Brain pericyte (primary cell): ENCODE results near the gene CD300LG.
"Not testable (repeated sequence)": the region's sequence is repeated elsewhere in the genome, so short reads cannot be mapped to it uniquely, and the experiment has no call there.

Experiments
- DNase-seq: peaks from one replicate; pipeline ENCODE4 v3.0.0-alpha.2; 2012; ENCODE audit warnings: low read depth, low spot score

CD300LG gene

DNA sequence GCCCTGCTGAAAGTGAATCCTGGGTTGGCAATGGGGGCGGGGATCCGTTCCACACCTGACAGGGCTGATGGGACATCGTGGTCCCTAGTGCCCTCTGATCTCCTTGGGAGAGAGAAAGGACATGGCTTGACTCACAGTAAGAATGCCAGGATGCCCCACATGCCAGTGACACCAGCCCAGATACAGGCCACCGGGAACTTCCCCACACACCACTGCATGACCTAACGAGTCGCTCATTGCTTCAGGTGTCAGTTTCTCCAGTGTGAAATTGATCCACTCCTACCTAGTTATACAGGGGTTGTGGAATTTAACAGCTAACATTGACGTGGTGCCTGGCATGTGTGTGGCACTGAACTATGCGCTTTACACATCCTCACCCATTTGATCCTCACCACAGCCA lies 7.5 kb downstream of the CD300LG start:
- DNase-seq: no peak

DNA sequence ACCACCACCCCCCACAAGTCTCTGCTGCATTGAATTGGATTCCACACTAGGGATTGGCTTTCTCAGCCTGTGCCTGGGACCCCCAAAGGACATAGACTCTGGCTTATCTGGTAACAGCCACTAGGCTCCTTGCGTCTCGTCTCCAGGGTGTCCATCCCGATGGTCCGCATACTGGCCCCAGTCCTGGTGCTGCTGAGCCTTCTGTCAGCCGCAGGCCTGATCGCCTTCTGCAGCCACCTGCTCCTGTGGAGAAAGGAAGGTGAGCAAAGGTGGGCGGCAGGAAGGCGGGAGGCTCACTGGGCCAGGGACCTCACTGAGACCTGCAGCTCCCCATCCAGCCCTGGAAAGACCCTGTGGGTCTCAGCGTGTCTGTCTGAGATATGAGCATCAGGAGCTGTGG lies 8.1 kb downstream of the CD300LG start:
- no peak for DNase-seq

DNA sequence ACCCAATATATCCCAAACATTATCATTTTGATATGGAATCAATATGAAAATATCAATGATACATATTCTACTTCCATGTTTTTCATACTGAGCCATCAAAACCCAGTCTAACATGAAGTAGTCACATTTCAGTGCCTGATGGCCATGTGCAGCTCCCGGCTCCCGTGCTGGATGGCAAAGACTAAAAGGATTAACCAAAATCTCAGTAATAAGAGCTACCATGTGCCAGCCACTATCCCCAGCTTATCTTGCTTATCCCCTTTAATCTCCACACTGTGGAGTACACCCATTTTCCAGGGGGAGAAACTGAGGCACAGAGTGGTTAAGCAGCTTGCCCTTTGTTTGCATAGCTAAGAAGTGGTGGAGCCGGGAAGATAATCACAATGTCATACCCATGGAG lies 9.2 kb downstream of the CD300LG start:
- no peak for DNase-seq

DNA sequence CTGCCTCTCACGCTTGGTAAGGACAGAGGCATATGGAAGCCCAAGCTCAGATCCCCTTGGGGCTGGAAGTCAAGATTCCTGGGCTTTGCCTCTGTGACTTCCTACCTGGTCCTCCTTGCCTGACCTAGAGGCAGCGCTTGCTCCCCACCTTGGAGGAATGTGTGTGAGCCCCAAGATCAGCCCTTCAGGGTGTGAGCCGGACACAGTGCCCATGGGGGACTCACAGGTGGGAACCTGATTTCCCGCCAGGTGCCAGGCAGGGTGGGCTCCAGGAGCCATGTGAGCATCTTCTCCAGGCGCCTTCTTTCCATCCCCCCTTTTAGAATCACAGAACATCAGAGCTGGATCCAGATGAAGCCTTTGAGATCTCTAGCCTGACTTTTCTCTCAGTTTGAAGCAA lies 10.2 kb downstream of the CD300LG start:
- DNase-seq: no peak

DNA sequence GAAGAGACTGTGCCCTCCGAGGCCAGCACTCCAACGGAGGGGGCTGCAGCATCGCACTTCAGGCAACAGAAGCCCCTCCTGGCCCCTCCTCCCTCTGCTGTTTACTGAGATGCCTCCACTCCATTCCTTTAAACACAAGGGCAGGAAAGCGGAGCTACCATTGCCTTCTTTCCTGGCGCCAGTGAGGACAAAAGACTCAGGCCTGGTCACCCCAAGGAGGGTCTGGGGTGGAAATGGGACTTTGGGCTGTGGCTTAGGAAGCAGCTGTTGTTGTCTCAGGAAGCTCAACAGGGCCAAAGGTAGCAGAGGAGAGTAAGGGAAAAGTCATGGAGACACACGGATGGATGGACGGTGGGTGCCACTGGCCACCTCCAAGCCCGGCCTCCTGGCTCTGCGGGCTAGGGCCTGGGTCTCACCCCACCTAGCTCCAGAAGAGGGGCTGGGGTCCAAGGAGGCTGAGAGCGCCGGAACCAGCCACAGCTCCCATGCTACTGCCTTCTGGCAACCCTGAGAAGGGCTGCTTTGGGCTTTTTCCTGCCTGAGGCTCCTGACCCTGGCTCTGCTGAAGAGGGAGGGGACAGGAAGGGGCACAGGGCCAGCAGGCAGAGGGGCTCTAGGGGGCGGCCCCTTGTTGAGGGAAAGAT lies 11.1 kb downstream of the CD300LG start:
- DNase-seq: no peak

DNA sequence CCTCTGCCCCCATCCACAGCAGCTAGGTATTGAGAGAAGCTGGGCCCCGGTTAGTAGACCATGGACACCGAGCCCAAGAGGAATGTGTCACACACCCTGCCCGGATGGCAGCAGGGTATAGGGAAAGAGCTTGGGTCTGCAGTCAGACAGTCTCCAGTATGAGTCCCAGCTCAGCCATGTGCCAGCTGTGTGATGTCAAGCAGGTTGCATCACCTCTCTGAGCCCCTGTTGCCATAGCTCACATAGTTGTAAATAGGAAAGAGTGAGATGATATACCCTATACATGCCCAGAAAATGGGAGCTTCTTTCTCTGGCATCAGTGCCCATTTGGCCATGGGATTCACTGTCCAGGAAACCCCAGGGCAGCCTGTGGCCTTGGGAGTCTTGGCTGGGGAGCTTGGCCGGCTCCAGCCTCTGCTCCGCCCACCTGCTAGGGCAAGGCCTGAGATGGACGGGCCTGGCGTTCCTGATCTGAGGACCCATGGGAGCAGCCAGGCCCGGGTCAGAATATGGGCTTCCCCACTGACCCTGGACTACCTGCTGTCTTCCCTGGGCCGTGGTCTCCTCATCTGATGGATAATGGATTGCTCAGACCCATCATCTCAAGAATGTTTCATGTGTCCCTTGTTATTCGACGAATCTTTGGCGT lies 13.2 kb downstream of the CD300LG start:
- no peak for DNase-seq

DNA sequence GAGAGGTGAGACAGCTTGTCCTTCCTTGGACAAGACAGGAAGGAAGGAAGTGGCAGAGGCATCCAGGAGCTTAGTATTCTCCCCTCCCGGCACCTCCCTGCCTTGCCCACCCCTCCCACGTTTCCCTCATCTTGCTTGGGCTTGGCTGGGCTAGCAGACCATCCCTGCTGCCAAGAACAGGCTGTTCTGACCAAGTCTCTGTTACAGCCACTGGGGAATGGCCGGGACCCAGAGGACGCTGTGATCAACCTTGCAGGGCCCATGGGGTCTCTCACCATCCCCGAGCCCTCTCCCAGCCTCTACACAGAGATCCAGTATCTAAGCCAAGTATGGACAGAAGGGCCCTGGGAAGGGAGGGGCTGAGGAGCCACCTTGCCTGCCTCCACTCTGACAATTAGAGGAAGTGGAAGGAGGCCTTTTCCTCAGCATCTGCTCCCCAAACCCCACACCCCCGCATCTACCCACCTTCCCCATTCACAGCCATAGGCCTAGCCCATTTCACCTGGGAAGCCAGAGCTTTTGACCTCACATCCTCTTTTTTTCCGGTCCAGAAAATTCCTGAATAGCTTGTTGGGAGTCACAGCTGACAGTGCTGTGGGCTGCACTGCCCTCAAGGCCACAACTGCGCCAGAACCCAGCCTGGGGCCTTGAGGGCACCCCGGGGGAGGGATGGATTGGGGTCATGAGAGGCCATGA lies 14.1 kb downstream of the CD300LG start:
- no peak for DNase-seq

DNA sequence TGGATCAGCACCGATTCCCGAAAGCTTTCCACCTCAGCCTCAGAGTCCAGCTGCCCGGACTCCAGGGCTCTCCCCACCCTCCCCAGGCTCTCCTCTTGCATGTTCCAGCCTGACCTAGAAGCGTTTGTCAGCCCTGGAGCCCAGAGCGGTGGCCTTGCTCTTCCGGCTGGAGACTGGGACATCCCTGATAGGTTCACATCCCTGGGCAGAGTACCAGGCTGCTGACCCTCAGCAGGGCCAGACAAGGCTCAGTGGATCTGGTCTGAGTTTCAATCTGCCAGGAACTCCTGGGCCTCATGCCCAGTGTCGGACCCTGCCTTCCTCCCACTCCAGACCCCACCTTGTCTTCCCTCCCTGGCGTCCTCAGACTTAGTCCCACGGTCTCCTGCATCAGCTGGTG lies 15.0 kb downstream of the CD300LG start:
- no peak for DNase-seq

DNA sequence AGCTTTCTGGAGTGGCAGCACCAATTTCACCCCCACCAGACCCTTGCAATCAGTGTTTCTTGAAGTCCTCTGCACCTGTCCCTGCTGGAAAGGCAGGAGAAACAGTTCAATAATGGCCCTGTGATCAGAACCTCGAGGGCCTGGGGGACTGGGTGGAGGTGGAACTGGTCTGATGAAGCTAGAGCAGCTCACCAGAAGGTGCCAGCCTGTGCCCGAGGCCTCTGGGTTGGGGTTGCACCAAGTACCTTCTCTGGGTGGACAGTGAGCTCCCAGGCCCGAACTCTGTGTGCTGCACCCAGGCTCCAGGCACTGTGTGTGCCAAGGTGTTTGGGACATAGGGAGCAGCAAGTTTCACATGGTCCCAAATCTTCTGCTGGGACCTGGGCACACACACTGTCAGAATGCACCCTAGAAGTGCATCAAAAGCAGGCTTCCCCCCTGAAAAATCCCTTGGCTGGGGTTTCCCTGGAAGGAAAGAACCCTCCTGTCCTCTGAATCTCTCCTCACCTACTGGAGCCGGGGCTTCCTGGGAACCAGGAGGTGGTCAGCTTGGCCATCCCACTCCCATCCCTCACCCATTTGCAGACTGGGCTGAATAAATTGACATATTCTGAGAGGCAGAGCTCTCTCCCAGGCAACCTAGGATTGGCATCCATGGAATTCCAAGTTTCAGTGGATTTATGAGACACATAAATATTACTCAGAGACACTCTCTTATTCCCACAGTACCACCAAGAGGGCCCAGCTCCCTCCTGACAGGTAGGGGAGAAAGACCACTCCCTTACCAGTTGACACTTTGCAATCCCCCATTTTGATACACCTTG lies 17.4 kb downstream of the CD300LG start:
- DNase-seq: no peak

DNA sequence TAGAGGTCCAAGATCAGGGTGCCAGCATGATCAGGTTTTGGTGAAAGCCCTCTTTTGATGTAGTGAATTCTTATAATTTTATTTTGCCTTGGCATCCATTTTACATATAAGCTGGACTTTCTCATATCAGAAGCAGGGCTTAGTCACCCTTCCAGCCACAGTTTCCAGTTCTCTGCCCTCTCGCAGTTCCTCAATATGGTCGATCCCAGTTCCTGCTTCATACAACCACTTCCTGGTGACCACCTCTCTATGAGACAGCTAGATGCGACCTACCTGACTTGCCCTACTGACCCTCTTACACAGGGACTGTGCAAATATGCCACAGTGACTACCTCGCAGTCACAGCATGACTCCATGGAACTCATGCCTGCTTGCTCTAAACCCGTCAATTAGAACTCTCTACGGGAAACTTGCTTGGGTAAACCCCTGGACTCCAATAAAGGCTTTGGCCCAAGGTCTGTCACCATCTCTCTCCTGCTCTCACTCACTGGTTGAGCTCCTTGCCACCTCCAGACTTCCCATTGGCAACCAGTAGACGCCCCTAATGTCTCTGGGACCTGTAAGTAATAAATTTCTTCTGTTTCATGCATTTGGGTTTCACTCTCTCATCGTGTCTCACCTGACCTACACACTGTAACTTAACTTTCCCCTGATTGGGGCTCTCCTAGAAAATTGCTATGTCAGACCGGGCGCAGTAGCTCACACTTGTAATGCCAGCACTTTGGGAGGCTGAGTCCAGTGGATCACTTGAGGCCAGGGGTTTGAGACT lies 21.4 kb downstream of the CD300LG start:
- no peak for DNase-seq

DNA sequence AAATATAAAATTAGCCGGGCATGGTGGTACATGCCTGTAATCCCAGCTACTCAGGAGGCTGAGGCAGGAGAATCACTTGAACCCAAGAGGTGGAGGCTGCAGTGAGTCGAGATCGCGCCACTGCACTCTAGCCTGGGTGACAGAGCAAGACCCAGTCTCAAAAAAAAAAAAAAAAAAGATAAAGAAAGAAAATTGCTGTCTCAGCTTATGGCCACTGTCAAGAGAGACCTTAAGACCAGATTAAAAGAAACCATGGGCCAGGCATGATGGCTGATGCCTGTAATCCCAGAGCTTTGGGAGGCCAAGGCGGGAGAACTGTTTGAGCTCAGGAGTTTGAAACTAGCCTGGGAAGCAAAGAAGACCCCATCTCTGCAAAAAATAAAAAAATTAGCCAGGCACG lies 22.1 kb downstream of the CD300LG start:
- DNase-seq: not testable (repeated sequence)

DNA sequence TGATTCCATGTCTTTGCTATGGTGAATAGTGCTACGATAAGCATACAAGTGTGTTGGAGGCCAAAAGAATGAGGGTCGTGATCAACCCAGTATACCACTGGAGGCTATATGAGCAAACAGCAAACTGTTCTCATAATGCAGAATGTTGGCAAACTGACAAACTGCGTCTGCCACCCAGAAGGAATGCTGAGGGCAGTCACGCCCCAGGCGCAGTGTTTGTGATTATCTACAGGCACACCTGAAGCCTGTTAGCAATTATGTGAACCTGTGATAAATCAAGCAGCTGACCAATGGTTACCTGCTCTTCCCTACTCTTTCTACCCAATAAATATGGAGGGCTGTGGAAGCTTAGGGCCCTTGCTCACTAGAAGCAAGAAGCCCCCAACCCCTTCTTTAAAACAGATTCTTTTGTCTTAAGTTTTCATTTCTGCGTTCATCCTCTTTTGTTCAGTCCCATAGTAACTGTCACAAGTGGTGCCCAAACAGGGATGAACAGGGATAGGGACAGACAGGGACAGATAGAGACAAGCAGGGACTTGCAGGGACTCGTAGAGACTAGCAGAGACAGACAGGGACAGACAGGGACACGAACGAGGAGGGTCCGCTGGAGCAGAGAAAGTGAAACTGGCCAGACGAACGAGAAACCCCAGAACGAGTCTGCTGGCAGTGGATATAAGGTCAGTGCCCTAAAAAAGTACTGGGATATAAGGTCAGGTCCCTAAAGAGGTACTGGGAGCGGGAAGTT lies 25.1 kb downstream of the CD300LG start:
- DNase-seq: no peak

DNA sequence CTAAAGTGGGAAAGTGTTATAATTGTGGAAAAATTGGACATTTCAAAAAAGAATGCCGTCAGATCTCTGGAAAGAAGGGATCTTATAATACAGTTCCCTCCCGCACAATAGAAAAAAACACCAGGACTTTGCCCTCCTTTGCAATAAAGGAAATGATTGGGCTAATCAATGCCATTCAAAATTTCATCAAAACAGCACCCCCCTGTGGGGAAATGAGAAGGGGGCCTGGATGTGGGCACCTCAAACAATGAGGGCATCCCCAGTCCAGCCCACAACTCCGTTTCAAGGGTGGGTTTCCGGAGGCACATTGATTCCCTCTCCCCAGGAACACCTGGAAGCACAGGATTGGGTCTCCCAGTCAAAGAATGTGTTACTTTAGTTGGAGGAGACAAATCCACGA lies 26.1 kb downstream of the CD300LG start:
- no peak for DNase-seq

DNA sequence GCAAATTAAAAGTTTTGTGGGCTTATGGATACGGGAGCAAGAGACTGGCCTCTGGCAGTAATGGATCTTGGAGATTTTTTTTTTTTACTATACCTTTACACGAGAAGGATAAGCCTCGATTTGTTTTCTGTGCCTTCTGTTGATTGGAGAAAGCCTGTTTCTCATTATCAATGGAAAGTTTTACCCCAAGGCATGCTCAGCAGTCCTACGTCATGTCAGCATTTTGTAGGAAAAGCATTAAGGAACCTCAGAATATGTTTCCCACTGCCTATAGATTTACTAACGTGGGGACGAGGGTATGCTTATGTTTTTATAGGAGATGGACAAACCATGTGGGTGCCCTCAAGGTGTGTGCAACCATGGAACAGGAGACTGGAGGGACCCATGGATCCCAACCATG lies 26.8 kb downstream of the CD300LG start:
- no peak for DNase-seq

DNA sequence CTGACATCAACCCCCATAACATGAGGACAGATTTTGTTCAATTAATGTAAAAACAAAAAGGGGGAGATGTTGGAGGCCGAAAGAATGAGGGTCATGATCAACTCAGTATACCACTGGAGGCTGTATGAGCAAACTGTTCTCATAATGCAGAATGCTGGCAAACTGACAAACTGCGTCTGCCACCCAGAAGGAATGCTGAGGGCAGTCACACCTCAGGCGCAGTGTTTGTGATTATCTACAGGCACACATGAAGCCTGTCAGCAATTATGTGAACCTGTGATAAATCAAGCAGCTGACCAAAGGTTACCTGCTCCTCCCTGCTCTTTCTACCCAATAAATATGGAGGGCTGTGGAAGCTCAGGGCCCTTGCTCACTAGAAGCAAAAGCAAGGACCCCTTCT lies 27.3 kb downstream of the CD300LG start:
- DNase-seq: no peak

DNA sequence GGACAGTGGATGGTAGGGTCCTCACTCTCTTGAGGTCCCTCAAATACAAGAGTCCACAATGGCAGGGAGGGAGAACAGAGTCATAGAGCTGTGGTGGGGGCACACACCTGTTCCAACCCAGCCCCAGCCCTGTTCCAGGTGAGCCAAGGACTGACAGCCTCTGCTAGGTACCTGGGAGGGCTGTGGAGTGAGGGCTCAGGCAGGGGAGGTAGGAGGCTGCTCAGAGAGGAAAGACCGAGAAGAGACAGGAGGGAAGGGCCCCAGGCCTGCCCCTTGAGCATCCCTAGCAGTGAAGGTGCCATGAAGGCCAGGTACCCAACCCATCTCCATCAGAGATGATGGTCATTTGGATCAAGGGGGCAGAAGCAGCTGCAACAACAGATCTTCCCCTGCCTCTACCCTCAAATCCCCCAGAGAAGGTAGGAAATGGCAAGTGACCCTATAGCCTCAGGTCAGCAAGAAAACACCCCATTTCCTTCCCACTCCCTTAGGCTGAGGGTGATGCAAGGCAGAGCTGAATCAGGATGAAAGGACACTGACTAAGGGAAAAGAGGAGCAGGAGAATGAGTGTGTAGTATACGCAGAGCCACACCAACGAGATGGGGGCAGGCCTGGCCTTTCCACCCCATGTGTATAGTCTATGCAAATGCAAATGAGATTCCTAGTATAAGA lies 28.6 kb downstream of the CD300LG start:
- DNase-seq: no peak

DNA sequence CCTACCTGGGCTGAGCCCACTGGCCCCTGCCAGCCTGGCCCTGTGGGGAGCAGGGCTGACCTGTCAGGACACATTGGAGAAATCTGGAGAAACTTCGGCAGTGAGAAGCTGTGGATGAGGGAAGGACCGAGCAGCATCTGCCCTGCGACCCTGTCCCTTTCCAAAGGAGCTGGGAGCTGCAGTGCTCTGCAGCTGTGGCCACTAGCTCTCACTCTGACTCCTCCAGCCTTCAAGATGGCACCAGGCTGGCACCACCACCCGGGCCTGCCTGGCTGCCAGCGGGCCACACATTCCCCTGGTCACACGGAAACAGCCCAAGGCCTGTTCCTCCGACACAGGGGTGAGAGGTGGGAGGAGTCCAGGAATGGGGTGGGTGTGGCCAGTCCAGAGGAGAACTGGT lies 30.1 kb downstream of the CD300LG start:
- no peak for DNase-seq

DNA sequence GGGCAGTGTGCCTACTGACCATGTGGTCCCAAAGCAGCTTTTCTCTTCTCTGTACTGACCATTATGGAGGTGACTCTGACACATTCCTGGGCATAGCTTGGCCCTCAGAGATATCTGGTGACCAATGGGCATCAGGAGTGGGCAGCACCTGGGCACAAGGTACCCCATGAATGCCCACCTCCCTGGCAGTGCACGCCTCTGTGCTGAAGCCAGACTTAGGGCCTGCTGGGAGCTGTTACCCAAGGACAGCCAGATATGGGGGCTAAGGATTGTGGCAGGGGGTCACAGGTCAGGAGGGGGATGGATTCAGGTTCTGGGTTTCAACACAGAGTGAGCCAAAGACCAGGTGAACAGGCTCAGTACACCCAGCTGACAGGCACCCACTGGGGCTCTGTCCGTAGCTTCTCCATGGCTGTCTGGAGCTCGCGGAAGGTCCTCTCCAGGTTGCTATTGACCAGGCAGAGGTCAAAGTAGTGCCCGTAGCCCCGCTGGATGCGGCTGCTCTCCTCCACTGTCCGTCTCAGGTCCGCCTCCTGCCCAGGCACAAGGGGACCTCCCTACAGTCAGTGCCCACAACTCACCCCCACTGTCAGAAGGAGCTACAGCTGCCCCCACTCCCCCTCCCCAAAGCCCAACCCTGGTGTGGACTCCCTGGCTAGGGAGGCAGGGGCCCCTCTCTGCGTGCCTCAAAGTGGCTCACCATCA lies 30.6 kb downstream of the CD300LG start:
- no peak for DNase-seq
